NOMO-1 (cell line): Measurements from ENCODE around the gene SELENOF.
"Not testable (repeated sequence)": the region's sequence is repeated elsewhere in the genome, so short reads cannot be mapped to it uniquely, and the experiment has no call there.

Experiments
- DNase-seq, 2 experiments: peaks; one replicate each; lab custom pipeline; 2025; ENCODE audit not compliant: unreplicated experiment in 2 of 2; lab: John Stamatoyannopoulos, UW

SELENOF gene

GRCh38 chr1:86922445-86922844, 8.5 kb upstream of the SELENOF start:
- no peak for DNase-seq

GRCh38 chr1:86916752-86917151, 2.8 kb upstream of the SELENOF start:
- DNase-seq = no peak

- no peak for DNase-seq
Measured at GRCh38 chr1:86915737-86916235, 1.9 kb upstream of the SELENOF start.

- DNase-seq = peak; percentile 30 to 54
Measured at GRCh38 chr1:86914998-86915736, 1.2 kb upstream of the SELENOF start.

- DNase-seq = no peak
Measured at GRCh38 chr1:86914601-86914997, 673 bp upstream of the SELENOF start, which contains the start of gene HS2ST1. TSS of gene HS2ST1 (plus strand) at chr1:86914635.

GRCh38 chr1:86913399-86913895, 479 bp downstream of the SELENOF start:
- peak in 1 of 2 experiments; percentile 52 for DNase-seq

GRCh38 chr1:86912281-86912900, 1.5 kb downstream of the SELENOF start:
- no peak for DNase-seq

GRCh38 chr1:86906419-86906818, 7.5 kb downstream of the SELENOF start:
- no peak for DNase-seq

- DNase-seq = no peak
Measured at GRCh38 chr1:86905875-86906274, 8.1 kb downstream of the SELENOF start.

GRCh38 chr1:86899401-86899800, 14.5 kb downstream of the SELENOF start:
- DNase-seq = not testable (repeated sequence)

- no peak for DNase-seq
Measured at GRCh38 chr1:86888327-86888726, 25.6 kb downstream of the SELENOF start.

- no peak for DNase-seq
Measured at GRCh38 chr1:86887479-86888162, 26.3 kb downstream of the SELENOF start.

- DNase-seq = no peak
Measured at GRCh38 chr1:86875722-86876121, 38.2 kb downstream of the SELENOF start.

- DNase-seq = no peak
Measured at GRCh38 chr1:86872086-86872485, 41.8 kb downstream of the SELENOF start.

GRCh38 chr1:86871001-86871400, 42.9 kb downstream of the SELENOF start:
- no peak for DNase-seq

GRCh38 chr1:86868477-86868876, 45.4 kb downstream of the SELENOF start:
- peak in 1 of 2 experiments; percentile 5 for DNase-seq

- DNase-seq = not testable (repeated sequence)
Measured at GRCh38 chr1:86867278-86867677, 46.6 kb downstream of the SELENOF start.

GRCh38 chr1:86866665-86867064, 47.3 kb downstream of the SELENOF start:
- DNase-seq = no peak

- peak in 1 of 2 experiments; percentile 5 for DNase-seq
Measured at GRCh38 chr1:86865973-86866637, 47.8 kb downstream of the SELENOF start.

- DNase-seq = no peak
Measured at GRCh38 chr1:86862920-86863319, 51.0 kb downstream of the SELENOF start.

- DNase-seq = no peak
Measured at GRCh38 chr1:86861424-86861823, 52.5 kb downstream of the SELENOF start.
